GM18511 (cell line): ENCODE results near the gene PFAS.
A peak's percentile ranks its signal among the peaks of the same experiment; 100 is the strongest.
"Not testable (repeated sequence)": the region's sequence is repeated elsewhere in the genome, so short reads cannot be mapped to it uniquely, and the experiment has no call there.

Experiments used
- ATAC-seq: cut with Tn5 transposase; IDR thresholded peaks from one replicate; pipeline ENCODE4 v1.9.1; 2021; ENCODE audit warnings: mild to moderate bottlenecking, moderate library complexity; ENCODE audit not compliant: unreplicated experiment

PFAS gene

GRCh38 chr17:8248751-8249607, at the start of gene PFAS:
PFAS (plus strand) TSS chr17:8249289; CDS start chr17:8253938, 4,649 bp downstream.
- peak; percentile 51 for ATAC-seq

GRCh38 chr17:8204761-8205555, 44.1 kb upstream of the PFAS start:
- no peak for ATAC-seq

GRCh38 chr17:8206536-8206935, 42.6 kb upstream of the PFAS start:
- ATAC-seq, result no peak

GRCh38 chr17:8209907-8210760, 39.0 kb upstream of the PFAS start, which contains the start of gene AURKB:
AURKB (minus strand) TSS chr17:8210575; CDS start chr17:8210224, 351 bp downstream.
- ATAC-seq, result no peak

GRCh38 chr17:8210761-8211458, 38.2 kb upstream of the PFAS start:
- no peak for ATAC-seq

- no peak for ATAC-seq
Measured at GRCh38 chr17:8212312-8213180, 36.5 kb upstream of the PFAS start.

GRCh38 chr17:8214000-8214399, 35.1 kb upstream of the PFAS start:
- not testable (repeated sequence) for ATAC-seq

- ATAC-seq, result peak; percentile 25
Measured at GRCh38 chr17:8220783-8221662, 28.1 kb upstream of the PFAS start.

GRCh38 chr17:8221663-8222379, 27.3 kb upstream of the PFAS start:
- ATAC-seq, result peak; percentile 51

- ATAC-seq, result peak; percentile 32
Measured at GRCh38 chr17:8222380-8222629, 26.8 kb upstream of the PFAS start.

GRCh38 chr17:8222630-8223355, 26.3 kb upstream of the PFAS start:
- ATAC-seq, result peak; percentile 43

GRCh38 chr17:8223356-8224126, 25.5 kb upstream of the PFAS start:
- ATAC-seq, result no peak

- no peak for ATAC-seq
Measured at GRCh38 chr17:8224891-8225812, 23.9 kb upstream of the PFAS start.

GRCh38 chr17:8225813-8226535, 23.1 kb upstream of the PFAS start:
- no peak for ATAC-seq
